Keratinocyte (primary cell): ENCODE results near the gene CCL1. TPM values are rescaled to one million over a fixed set of nuclear protein-coding genes. Genes with fewer than 3 reads are reported as not detected.

ENCODE experiments used
- DNase-seq: peaks from one replicate; pipeline ENCODE4 v3.0.0-alpha.2; 2011; ENCODE audit warnings: low read depth, missing footprints, low spot score
- FAIRE-seq: peaks from 2 replicates; lab custom pipeline; 2011; peaks lifted over from hg19 to GRCh38; lab: Jason Lieb, UNC
- H2AFZ ChIP-seq: 2 replicates; pipeline ENCODE4 v1.6.0; 2012; ENCODE audit warnings: low read length, control low read depth, inconsistent platforms; ENCODE audit not compliant: control insufficient read depth
- H3K27ac ChIP-seq: 2 replicates; pipeline ENCODE4 v1.5.1; 2011; ENCODE audit warnings: low read length; ENCODE audit not compliant: control insufficient read depth, insufficient read depth
- H3K27me3 ChIP-seq: 3 replicates; pipeline ENCODE4 v1.6.0; 2011; ENCODE audit warnings: low read length; ENCODE audit not compliant: control insufficient read depth, insufficient read depth; ENCODE audit errors: extremely low read depth
- H3K36me3 ChIP-seq, 2 experiments: 2 replicates in 1 of 2; 3 replicates in 1 of 2; pipeline ENCODE4 v1.5.1; 2011; ENCODE audit warnings: low read length in 2 of 2, mild to moderate bottlenecking in 1 of 2; ENCODE audit not compliant: control insufficient read depth in 2 of 2, insufficient read depth in 2 of 2; ENCODE audit errors: extremely low read depth in 1 of 2
- H3K4me1 ChIP-seq: 3 replicates; pipeline ENCODE4 v1.5.1; 2011; ENCODE audit warnings: low read length; ENCODE audit not compliant: control insufficient read depth, insufficient read depth; ENCODE audit errors: extremely low read depth
- H3K4me2 ChIP-seq: 3 replicates; pipeline ENCODE4 v1.6.0; 2011; ENCODE audit warnings: low read depth, low read length; ENCODE audit not compliant: control insufficient read depth, insufficient read depth; ENCODE audit errors: extremely low read depth
- H3K4me3 ChIP-seq, 3 experiments: fragments of 200-600 bp in 1 of 3; sonication (generic) in 1 of 3; 2 replicates in 2 of 3; 3 replicates in 1 of 3; pipeline ENCODE4 v1.5.1; 2011 to 2016; ENCODE audit warnings: low read length in 3 of 3, mild to moderate bottlenecking in 3 of 3, control low read depth in 2 of 3, inconsistent platforms in 1 of 3, low read depth in 1 of 3, mixed read lengths in 1 of 3, mixed run types in 1 of 3, moderate library complexity in 1 of 3; ENCODE audit not compliant: control insufficient read depth in 2 of 3, insufficient read depth in 2 of 3; ENCODE audit errors: extremely low read depth in 1 of 3
- H3K79me2 ChIP-seq: 2 replicates; pipeline ENCODE4 v1.6.0; 2012; ENCODE audit warnings: low read length; ENCODE audit not compliant: control insufficient read depth, insufficient read depth
- H3K9ac ChIP-seq: 3 replicates; pipeline ENCODE4 v1.6.0; 2011; ENCODE audit warnings: low read length; ENCODE audit not compliant: control insufficient read depth, insufficient read depth; ENCODE audit errors: extremely low read depth
- H3K9me1 ChIP-seq: 3 replicates; pipeline ENCODE4 v1.6.0; 2011; ENCODE audit warnings: low read length; ENCODE audit not compliant: control insufficient read depth, insufficient read depth; ENCODE audit errors: extremely low read depth
- H3K9me3 ChIP-seq: 2 replicates; pipeline ENCODE4 v1.5.1; 2012; ENCODE audit warnings: low read depth, low read length; ENCODE audit not compliant: control insufficient read depth
- H4K20me1 ChIP-seq: 3 replicates; pipeline ENCODE4 v1.6.0; 2011; ENCODE audit warnings: low read length; ENCODE audit not compliant: control insufficient read depth, insufficient read depth; ENCODE audit errors: extremely low read depth
- EZH2 ChIP-seq: IDR thresholded peaks from one replicate; pipeline ENCODE4 v1.6.1; 2012; ENCODE audit warnings: inconsistent platforms, mild to moderate bottlenecking, low read length, moderate library complexity
- dilution Hi-C: fragments of 300-500 bp; cut with MboI; formaldehyde crosslinking; loops from one replicate; pipeline ENCODE4 v1.7.0; 2020; ENCODE audit warnings: low sequenced_read_pairs; ENCODE audit not compliant: extremely low pct_ligation_motif_present
- polyA plus RNA-seq, 5 experiments: library from polyadenylated mRNA; depleted of rRNA in 3 of 5; stranded (reverse) in 3 of 5; stranded (forward) in 1 of 5; unstranded in 1 of 5; fragments of >200 nt; gene quantifications; 1 replicate in 1 of 5; 2 replicates in 3 of 5; 3 replicates in 1 of 5; pipeline versions ENCODE4 v1.2.1 to v1.2.3, GENCODE V29; 2011 to 2012; ENCODE audit warnings: missing spikeins in 2 of 5, low read depth in 1 of 5, low replicate concordance in 1 of 5
- TF ChIP-seq, protein P1 (sequence below), 3 experiments: IDR thresholded peaks in 1 of 3; conservative IDR thresholded peaks in 1 of 3; optimal IDR thresholded peaks in 1 of 3; 2 replicates in 2 of 3; 3 replicates in 1 of 3; pipeline versions ENCODE3 to v1.5.1; 2011; ENCODE audit warnings: low read length in 3 of 3, mild to moderate bottlenecking in 3 of 3, moderate library complexity in 2 of 3, control low read depth in 1 of 3, inconsistent platforms in 1 of 3; ENCODE audit not compliant: insufficient read depth in 2 of 3; ENCODE audit errors: extremely low read depth in 1 of 3

Gene CCL1
- polyA plus RNA-seq, 1 donor (not counting 4 experiments of a cell fraction or from before 2014, with no cell fraction given) = not detected

DNA sequence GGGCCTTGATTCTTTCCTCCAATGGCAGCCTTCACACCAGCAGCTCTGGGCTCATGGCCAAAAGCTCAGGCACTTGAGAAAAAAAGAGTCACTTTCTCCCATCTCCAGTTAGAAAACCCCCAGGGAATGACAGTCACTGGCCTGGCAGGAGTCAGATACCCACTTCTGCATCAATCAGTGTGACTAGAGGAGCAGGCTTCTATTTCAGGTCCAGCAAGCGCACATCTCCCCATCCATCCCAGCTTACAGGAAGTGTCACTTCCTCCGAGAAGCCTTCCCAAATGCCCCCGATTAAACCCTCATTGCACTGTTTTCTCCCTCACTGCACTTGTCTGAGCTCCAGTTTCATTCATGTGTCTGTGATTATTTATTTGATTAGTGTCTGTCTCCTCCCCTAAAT, 30.4 kb upstream of the CCL1 start:
- Histone ChIP-seq H3K9me1 (no peaks in the 10 kb centered on the region), H2AFZ (no peak overlapping the region), H3K27me3 (no peaks in the 10 kb centered on the region), H3K27ac (no peak overlapping the region), H4K20me1 (no peaks in the 10 kb centered on the region), H3K9me3 (no peaks in the 10 kb centered on the region), H3K4me2 (no peak overlapping the region), H3K4me3 (no peak overlapping the region), H3K36me3 (no peaks in the 10 kb centered on the region), H3K4me1 (no peaks in the 10 kb centered on the region), H3K79me2 (no peaks in the 10 kb centered on the region), H3K9ac (no peak overlapping the region)
- FAIRE-seq (no peak), DNase-seq (no peak)
- dilution Hi-C loops = no loop called here
- TF ChIP-seq, protein P1, sequence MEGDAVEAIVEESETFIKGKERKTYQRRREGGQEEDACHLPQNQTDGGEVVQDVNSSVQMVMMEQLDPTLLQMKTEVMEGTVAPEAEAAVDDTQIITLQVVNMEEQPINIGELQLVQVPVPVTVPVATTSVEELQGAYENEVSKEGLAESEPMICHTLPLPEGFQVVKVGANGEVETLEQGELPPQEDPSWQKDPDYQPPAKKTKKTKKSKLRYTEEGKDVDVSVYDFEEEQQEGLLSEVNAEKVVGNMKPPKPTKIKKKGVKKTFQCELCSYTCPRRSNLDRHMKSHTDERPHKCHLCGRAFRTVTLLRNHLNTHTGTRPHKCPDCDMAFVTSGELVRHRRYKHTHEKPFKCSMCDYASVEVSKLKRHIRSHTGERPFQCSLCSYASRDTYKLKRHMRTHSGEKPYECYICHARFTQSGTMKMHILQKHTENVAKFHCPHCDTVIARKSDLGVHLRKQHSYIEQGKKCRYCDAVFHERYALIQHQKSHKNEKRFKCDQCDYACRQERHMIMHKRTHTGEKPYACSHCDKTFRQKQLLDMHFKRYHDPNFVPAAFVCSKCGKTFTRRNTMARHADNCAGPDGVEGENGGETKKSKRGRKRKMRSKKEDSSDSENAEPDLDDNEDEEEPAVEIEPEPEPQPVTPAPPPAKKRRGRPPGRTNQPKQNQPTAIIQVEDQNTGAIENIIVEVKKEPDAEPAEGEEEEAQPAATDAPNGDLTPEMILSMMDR (optimal IDR thresholded peaks at IDR 0.05 in 1 of 3, IDR thresholded peaks at IDR 0.05 in 1 of 3, conservative IDR thresholded peaks at IDR 0.05 in 1 of 3; ENCODE audit: extremely low read depth in 1 of 3, insufficient read depth in 2 of 3, low read length in 3 of 3) = no peak
- TF ChIP-seq EZH2 = no peak

DNA sequence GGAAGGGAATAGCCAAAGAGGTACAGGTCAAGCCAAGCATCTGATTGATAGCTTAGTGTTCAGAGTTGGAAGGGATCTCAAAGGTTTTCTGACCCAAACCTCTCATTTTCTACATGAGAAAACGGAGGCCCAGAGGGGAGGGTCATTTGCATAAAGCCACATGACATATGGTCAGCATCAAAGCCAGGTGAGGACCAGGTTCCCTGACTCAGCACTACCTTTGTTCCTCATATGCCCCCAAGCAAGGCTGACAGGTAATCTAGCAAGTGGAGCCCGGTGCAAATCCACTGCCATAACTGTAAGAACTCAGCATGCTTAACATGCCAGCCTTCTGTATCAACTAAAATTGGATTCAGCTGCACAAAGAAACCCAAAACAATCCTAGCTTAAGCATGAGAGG, 28.2 kb upstream of the CCL1 start:
- no peaks in the 10 kb centered on the region for H3K79me2 ChIP-seq
- no peaks in the 10 kb centered on the region for H3K27me3 ChIP-seq
- H4K20me1 ChIP-seq = no peaks in the 10 kb centered on the region
- H3K9me1 ChIP-seq = no peaks in the 10 kb centered on the region
- no peak overlapping the region for H3K4me3 ChIP-seq
- H3K9me3 ChIP-seq = no peaks in the 10 kb centered on the region
- FAIRE-seq = no peak
- no peak overlapping the region for H3K27ac ChIP-seq
- dilution Hi-C loops = no loop called here
- no peaks in the 10 kb centered on the region for H3K4me1 ChIP-seq
- H3K4me2 ChIP-seq = no peak overlapping the region
- no peaks in the 10 kb centered on the region for H3K36me3 ChIP-seq
- H3K9ac ChIP-seq = no peak overlapping the region
- H2AFZ ChIP-seq = no peak overlapping the region
- no peak for DNase-seq
- TF ChIP-seq EZH2 = no peak
- TF ChIP-seq, protein P1 (optimal IDR thresholded peaks at IDR 0.05 in 1 of 3, IDR thresholded peaks at IDR 0.05 in 1 of 3, conservative IDR thresholded peaks at IDR 0.05 in 1 of 3; ENCODE audit: extremely low read depth in 1 of 3, insufficient read depth in 2 of 3, low read length in 3 of 3) = no peak
